Renal cortical epithelial cell (primary cell): ENCODE measurements around the gene KRTAP10-3. TPM values are rescaled to one million over a fixed set of nuclear protein-coding genes. Genes with fewer than 3 reads are reported as not detected.

Experiments used
- DNase-seq: peaks from one replicate; pipeline ENCODE4 v3.0.0-alpha.2; 2011; ENCODE audit warnings: low read depth
- total RNA-seq: library from RNA; depleted of rRNA; stranded (reverse); fragments of >200 nt; gene quantifications from 2 replicates; pipeline ENCODE4 v1.2.3, GENCODE V29; 2014

KRTAP10-3 gene
- total RNA-seq, 1 donor from 2014 or later = not detected

GRCh38 chr21:44518686-44519085 is 39.9 kb downstream of the KRTAP10-3 start:
- no peak for DNase-seq

DNA sequence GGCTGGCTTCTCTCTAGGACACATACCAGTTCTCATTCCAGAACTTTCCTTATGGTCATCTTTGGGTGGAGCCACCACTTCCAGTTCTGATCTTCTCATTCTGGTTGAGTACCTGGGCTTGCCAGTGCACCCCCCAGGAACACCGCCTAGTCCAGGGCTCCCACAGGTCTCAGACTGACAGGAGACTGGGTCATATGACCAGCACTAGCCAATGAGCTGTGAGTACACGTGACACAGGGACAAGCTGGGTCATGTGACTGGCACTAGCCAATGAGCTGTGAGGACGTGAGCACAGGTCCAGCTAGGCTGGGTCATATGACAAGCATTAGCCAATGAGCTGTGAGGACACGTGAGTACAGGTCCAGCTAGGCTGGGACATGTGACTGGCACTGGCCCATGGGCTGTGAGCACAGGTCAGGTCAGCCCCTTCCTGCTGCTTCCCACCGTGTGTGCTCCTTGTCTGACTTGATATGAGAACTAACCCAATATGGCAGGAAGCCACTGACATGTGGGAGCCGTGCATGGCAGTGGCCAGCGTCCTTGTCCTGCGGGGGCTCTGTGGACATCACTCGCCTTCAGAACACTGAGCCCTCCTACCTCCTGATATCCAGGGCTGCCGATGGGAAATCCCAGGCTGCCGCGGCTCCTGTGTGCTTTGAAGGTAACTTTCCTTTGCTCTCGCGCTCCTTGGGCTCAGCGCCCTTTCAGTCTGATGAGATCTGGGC is 41.3 kb downstream of the KRTAP10-3 start:
- no peak for DNase-seq

- DNase-seq = no peak
Observed at GRCh38 chr21:44516828-44517174, 41.8 kb downstream of the KRTAP10-3 start.

GRCh38 chr21:44516342-44516741 is 42.3 kb downstream of the KRTAP10-3 start:
- no peak for DNase-seq

DNA sequence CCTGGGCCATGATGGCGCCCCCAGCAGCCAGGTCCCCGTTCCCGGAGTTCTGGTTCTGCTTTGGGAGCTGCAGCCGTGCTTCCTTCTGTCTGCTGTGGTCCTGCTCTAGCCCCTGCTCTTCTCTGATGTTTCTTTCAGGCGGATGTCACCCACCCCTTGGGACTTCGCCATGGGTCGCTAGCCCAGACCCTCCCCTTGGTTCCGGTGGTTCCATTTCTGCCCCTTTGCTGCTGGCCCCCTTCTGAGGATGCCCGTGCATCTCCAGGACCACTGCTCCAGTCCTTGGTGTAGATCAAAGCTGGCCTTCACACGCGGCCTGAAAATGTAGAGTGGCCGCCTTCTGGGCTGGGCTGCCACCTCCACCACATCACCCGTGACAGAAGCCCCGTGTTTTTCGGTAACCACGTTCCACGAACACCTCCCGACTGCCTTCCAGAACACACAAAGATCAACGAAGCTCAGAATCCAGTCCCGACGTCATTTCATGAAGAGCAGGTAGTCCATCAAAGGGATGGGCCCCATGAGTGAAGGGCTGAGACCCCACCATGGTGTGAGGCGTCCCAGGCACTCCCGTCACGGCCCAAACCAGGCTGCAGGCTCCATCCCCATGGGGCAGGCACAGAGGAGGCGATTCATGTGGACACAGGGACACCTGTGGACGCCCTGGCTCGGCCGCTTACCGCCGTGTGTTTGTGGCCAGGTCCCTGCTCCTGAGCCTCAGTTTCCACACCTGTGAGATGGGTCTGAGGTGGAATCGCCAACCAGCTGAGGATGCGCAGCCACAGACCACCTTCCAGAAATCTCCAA is 43.0 kb downstream of the KRTAP10-3 start:
- no peak for DNase-seq

- no peak for DNase-seq
Observed at GRCh38 chr21:44514746-44515358, 43.7 kb downstream of the KRTAP10-3 start.

- no peak for DNase-seq
Observed at GRCh38 chr21:44514218-44514520, 44.4 kb downstream of the KRTAP10-3 start.

- DNase-seq = no peak
Observed at GRCh38 chr21:44513389-44514217, 45.0 kb downstream of the KRTAP10-3 start.

GRCh38 chr21:44512496-44513388 is 45.9 kb downstream of the KRTAP10-3 start:
- no peak for DNase-seq

GRCh38 chr21:44511938-44512275 is 46.7 kb downstream of the KRTAP10-3 start:
- DNase-seq = no peak

DNA sequence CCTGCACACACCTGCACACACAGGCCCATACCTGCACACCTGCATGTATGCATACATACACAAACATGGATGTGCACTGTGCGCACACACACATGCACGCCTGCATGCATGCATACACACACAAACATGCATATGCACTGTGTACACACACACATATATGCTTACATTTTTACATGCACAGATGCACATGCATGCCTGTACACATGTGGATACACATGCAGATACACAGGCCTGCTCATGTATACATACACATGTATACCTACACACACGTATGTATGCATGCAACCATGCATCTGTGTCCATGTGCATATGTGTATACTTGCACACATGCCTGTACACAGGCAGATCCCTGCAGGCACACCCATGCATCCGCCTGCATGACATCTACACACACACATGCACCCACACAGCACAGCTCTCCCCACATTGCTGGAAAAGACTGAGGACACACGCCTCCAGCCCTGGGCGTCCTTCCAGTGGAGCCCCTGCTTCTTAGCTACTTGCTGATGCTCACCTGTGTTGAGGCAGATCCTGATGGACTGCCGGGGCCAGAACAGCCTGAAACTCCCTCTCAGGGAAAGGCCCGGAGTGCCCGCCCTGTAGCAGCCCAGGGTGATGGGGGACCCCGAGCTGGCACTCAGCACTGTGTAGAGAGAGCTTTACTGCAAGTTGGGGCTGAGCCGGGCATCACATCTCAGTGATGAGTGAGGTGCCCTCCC is 47.2 kb downstream of the KRTAP10-3 start:
- DNase-seq = no peak

- no peak for DNase-seq
Observed at GRCh38 chr21:44510508-44511218, 47.9 kb downstream of the KRTAP10-3 start.

DNA sequence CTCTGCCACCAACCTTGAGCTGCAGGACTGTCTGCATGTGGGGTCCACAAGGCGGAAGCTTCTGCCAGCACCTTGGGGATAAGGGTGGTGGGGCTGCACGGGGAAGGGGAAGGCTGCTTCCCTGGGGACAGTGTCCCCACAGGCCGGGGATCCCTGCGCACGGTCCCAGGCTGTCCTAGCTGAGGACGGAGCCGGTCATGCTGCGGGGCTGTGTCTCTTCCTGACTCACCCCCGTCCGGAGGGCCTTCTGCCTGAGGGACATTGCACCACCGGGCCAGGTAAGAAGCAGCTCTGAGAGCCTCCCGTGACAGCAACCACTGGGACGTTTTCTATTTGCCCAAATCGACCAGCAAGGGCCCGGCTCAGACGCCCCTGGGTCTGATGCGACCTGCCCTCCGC is 48.5 kb downstream of the KRTAP10-3 start:
- DNase-seq = no peak

DNA sequence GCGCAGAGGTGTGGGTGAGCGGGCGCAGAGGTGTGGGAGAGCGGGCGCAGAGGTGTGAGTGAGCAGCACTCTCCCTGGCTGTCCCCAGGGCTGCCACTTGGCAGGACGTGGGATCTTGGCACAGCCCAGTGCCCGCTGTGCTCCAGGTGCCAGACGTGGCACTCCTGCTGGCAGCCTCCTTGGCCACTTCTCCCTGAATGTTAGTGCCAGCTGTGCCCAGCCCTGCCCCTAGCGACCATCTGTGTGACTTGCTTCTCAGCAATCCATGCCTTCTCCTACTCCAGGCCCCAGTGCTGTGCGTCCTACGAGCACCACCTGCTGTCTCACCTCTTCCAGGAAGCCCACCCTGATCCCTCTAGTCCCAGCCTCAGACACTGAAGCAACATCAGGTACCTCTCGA is 49.1 kb downstream of the KRTAP10-3 start:
- DNase-seq = no peak

- no peak for DNase-seq
Observed at GRCh38 chr21:44508711-44509445, 49.7 kb downstream of the KRTAP10-3 start.

DNA sequence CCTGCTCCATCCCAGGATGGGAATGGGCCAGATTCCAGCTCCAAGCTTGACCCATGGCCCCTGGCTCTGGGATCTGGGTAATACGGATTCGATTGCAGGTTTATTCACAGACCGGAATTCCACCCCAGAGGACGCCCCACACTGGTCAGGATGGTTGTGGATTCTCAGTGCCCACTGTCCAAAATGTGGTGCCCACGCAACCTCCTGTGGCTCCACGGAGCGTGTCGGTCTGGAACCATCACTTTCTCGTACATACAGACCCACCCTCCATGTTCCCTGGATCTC is 50.2 kb downstream of the KRTAP10-3 start:
- DNase-seq = no peak
